Endothelial cell of umbilical vein (primary cell): Measurements from ENCODE around the gene SAC3D1.

Experiments
- CTCF ChIP-seq, 2 donors: IDR thresholded peaks; 1 replicate in 1 of 2; 2 replicates in 1 of 2; pipeline ENCODE4 v1.5.1; 2011; ENCODE audit warnings: low read length in 2 of 2, mild to moderate bottlenecking in 2 of 2, moderate library complexity in 2 of 2, control low read depth in 1 of 2, inconsistent platforms in 1 of 2, low read depth in 1 of 2; ENCODE audit not compliant: insufficient read depth in 1 of 2; ENCODE audit errors: extremely low read depth in 1 of 2
- EZH2 ChIP-seq: IDR thresholded peaks from 2 replicates; pipeline ENCODE4 v1.6.1; 2012; ENCODE audit warnings: borderline replicate concordance, low read depth, mild to moderate bottlenecking, moderate library complexity, low read length, inconsistent platforms; ENCODE audit not compliant: severe bottlenecking
- GATA2 ChIP-seq: IDR thresholded peaks from 2 replicates; pipeline ENCODE4 v1.7.0; 2011; ENCODE audit warnings: low read depth, mild to moderate bottlenecking, moderate library complexity, mixed read lengths, low read length; ENCODE audit not compliant: insufficient read length, insufficient read depth
- JUN ChIP-seq: IDR thresholded peaks from 2 replicates; pipeline ENCODE4 v1.6.1; 2011; ENCODE audit warnings: borderline replicate concordance, low read depth; ENCODE audit not compliant: insufficient read length, insufficient read depth
- MAX ChIP-seq: IDR thresholded peaks from 2 replicates; pipeline ENCODE4 v1.6.1; 2011; ENCODE audit not compliant: insufficient read depth, insufficient read length
- MYC ChIP-seq: IDR thresholded peaks from one replicate; pipeline ENCODE4 v1.6.1; 2011; ENCODE audit warnings: mild to moderate bottlenecking, low read depth, low read length
- POLR2A ChIP-seq: IDR thresholded peaks from 2 replicates; pipeline ENCODE4 v1.6.1; 2012; ENCODE audit warnings: low read depth, mild to moderate bottlenecking, control low read depth, low read length
- POLR2AphosphoS5 ChIP-seq: IDR thresholded peaks from 2 replicates; pipeline ENCODE4 v1.6.1; 2012; ENCODE audit warnings: low read depth, mild to moderate bottlenecking, control low read depth, low read length, moderate library complexity; ENCODE audit not compliant: insufficient read depth

GRCh38 chr11:65086809-65087208 is 45.8 kb downstream of the SAC3D1 start:
- no peak for TF ChIP-seq POLR2AphosphoS5
- no peak for TF ChIP-seq CTCF (IDR thresholded peaks at IDR 0.05; ENCODE audit: extremely low read depth in 1 of 2, insufficient read depth in 1 of 2, low read depth in 1 of 2, low read length in 2 of 2)
- no peak for TF ChIP-seq MAX
- TF ChIP-seq EZH2, result no peak
- TF ChIP-seq POLR2A, result no peak
- TF ChIP-seq MYC, result no peak
- TF ChIP-seq JUN, result no peak
- no peak for TF ChIP-seq GATA2
